GM12878 (cell line): ENCODE results near the gene BAG5. TPM values are rescaled to one million over a fixed set of nuclear protein-coding genes. Genes with fewer than 3 reads are reported as not detected.

Source experiments
- ATAC-seq: fragments of 200-7000 bp; cut with Tn5 transposase; 3 replicates; pipeline ENCODE4 v1.9.1; 2020; ENCODE audit warnings: mild to moderate bottlenecking, moderate library complexity
- BruUV-seq: library from RNA; stranded (reverse); fragments of 400-500 nt; replicated peaks from 2 replicates; lab custom pipeline; 2021; lab: Mats Ljungman, UMichigan
- CTCF ChIA-PET: fragments of 300-600 bp; sonication (Branson Sonifier 250); formaldehyde crosslinking; extraction: SDS; loops from one replicate; lab custom pipeline; 2021; ENCODE audit warnings: inconsistent platforms; lab: Yijun Ruan, JAX
- POLR2A ChIA-PET: fragments of 350-600 bp; formaldehyde crosslinking; extraction: SDS; loops from one replicate; lab custom pipeline; 2021; ENCODE audit warnings: inconsistent platforms; lab: Charles Lee
- RAD21 ChIA-PET: fragments of 300-600 bp; sonication (Branson Sonifier 250); formaldehyde crosslinking; loops from one replicate; lab custom pipeline; 2023; ENCODE audit warnings: antibody characterized with exemption; ENCODE audit not compliant: unreplicated experiment; lab: Charles Lee
- SMC1A ChIA-PET: fragments of 300-600 bp; sonication (Branson Sonifier 250); formaldehyde crosslinking; loops from one replicate; lab custom pipeline; 2023; ENCODE audit not compliant: unreplicated experiment, uncharacterized antibody; lab: Charles Lee
- DNase-seq: peaks from one replicate; pipeline ENCODE4 v3.0.0-alpha.2; 2011; ENCODE audit warnings: low read depth, low spot score
- FAIRE-seq: peaks from 3 replicates; lab custom pipeline; 2011; peaks lifted over from hg19 to GRCh38; lab: Jason Lieb, UNC
- H2AFZ ChIP-seq: 2 replicates; pipeline ENCODE4 v1.6.0; 2011; ENCODE audit warnings: low read depth, low read length, control low read depth; ENCODE audit not compliant: control insufficient read depth
- H3K27ac ChIP-seq: 2 replicates; pipeline ENCODE4 v1.5.1; 2011; ENCODE audit warnings: control low read depth; ENCODE audit not compliant: control insufficient read depth, insufficient read depth
- H3K27me3 ChIP-seq, 2 experiments: replicated peaks in 1 of 2; 2 replicates each; pipeline versions ENCODE4 v1.6.0 to v1.6.1; 2011; ENCODE audit warnings: low read length in 1 of 2; ENCODE audit not compliant: control insufficient read depth in 2 of 2, insufficient read depth in 2 of 2
- H3K36me3 ChIP-seq, 2 experiments: 2 replicates each; pipeline ENCODE4 v1.5.1; 2011; ENCODE audit warnings: low read length in 1 of 2; ENCODE audit not compliant: control insufficient read depth in 2 of 2, insufficient read depth in 2 of 2
- H3K4me1 ChIP-seq: 2 replicates; pipeline ENCODE4 v1.6.1; 2011; ENCODE audit warnings: mild to moderate bottlenecking, low read length, moderate library complexity, mixed read lengths; ENCODE audit not compliant: control insufficient read depth, insufficient read depth
- H3K4me2 ChIP-seq: 2 replicates; pipeline ENCODE4 v1.6.0; 2011; ENCODE audit warnings: control low read depth; ENCODE audit not compliant: control insufficient read depth, insufficient read depth
- H3K4me3 ChIP-seq: fragments of 200-600 bp; sonication (generic); 2 replicates; pipeline ENCODE4 v1.5.1; 2016
- H3K79me2 ChIP-seq: 2 replicates; pipeline ENCODE4 v1.6.0; 2011; ENCODE audit warnings: low read length; ENCODE audit not compliant: control insufficient read depth, insufficient read depth
- H3K9ac ChIP-seq: 2 replicates; pipeline ENCODE4 v1.8.0; 2011; ENCODE audit warnings: low read length, control low read depth, mixed read lengths; ENCODE audit not compliant: control insufficient read depth, insufficient read depth
- H3K9me3 ChIP-seq: replicated peaks from 3 replicates; pipeline ENCODE4 v1.5.1; 2011; ENCODE audit warnings: mild to moderate bottlenecking, low read length; ENCODE audit not compliant: control insufficient read depth, insufficient read depth
- H4K20me1 ChIP-seq: 2 replicates; pipeline ENCODE4 v1.6.0; 2011; ENCODE audit not compliant: control insufficient read depth, insufficient read depth
- ATF2 ChIP-seq: IDR thresholded peaks from 2 replicates; pipeline ENCODE4 v1.6.1; 2012; ENCODE audit warnings: low read length, inconsistent platforms
- CTCF ChIP-seq, 3 experiments: IDR thresholded peaks in 2 of 3; conservative IDR thresholded peaks in 1 of 3; 2 replicates each; pipeline ENCODE4 v1.5.1; 2011; ENCODE audit warnings: low read depth in 3 of 3, low read length in 3 of 3, mild to moderate bottlenecking in 3 of 3, control low read depth in 2 of 3, moderate library complexity in 2 of 3, inconsistent platforms in 1 of 3, mixed read lengths in 1 of 3; ENCODE audit not compliant: control insufficient read depth in 2 of 3, insufficient read depth in 1 of 3; ENCODE audit errors: extremely low read depth in 1 of 3
- RAD21 ChIP-seq: IDR thresholded peaks from 2 replicates; pipeline ENCODE4 v1.6.1; 2011; ENCODE audit warnings: mild to moderate bottlenecking, low read depth, low read length, moderate library complexity; ENCODE audit not compliant: insufficient read depth
- SMC3 ChIP-seq: IDR thresholded peaks from 2 replicates; pipeline ENCODE4 v1.6.1; 2011; ENCODE audit warnings: low read length, improper control_type of control experiment, borderline replicate concordance
- SUPT20H ChIP-seq: IDR thresholded peaks from 2 replicates; pipeline ENCODE4 v1.6.1; 2011; ENCODE audit warnings: low read depth, mild to moderate bottlenecking, low read length, moderate library complexity, borderline replicate concordance; ENCODE audit not compliant: control insufficient read depth
- YY1 ChIP-seq: IDR thresholded peaks from 2 replicates; pipeline ENCODE4 v1.6.1; 2011; ENCODE audit warnings: low read depth, mild to moderate bottlenecking, low read length
- WGBS: methylation state at CpG from one replicate; pipeline ENCODE4 v1.1.6; 2016; ENCODE audit warnings: low lambda C conversion rate; ENCODE audit not compliant: insufficient replicate concordance, insufficient coverage; ENCODE audit errors: missing lambda C conversion rate; 5-methylcytosine and 5-hydroxymethylcytosine counted together
- in situ Hi-C: fragments of 300-500 bp; cut with MboI; formaldehyde crosslinking; loops from 9 replicates; pipeline ENCODE4 v1.14.3; 2018; ENCODE audit warnings: mixed read lengths
- intact Hi-C: fragments of 100-400 bp; cut with micrococcal nuclease; formaldehyde crosslinking; loops from one replicate; pipeline ENCODE4 v1.14.2; 2022; ENCODE audit not compliant: unreplicated experiment
- polyA plus RNA-seq, 11 experiments: library from polyadenylated mRNA; depleted of rRNA in 4 of 11; unstranded in 6 of 11; stranded (reverse) in 5 of 11; fragments of >200 nt; fragmentation: Nextera tagmentation in 4 of 11; fragmentation: Illumina TruSeq in 1 of 11; extraction: Ambion mirVana in 4 of 11; extraction: Trizol in 1 of 11; gene quantifications; 1 replicate in 1 of 11; 2 replicates in 10 of 11; pipeline versions ENCODE4 v1.2.1 to v1.2.3, GENCODE V29; 2011 to 2016; ENCODE audit warnings: inconsistent platforms in 2 of 11, missing spikeins in 2 of 11, low read depth in 1 of 11
- total RNA-seq, 4 experiments: library from RNA; depleted of rRNA in 3 of 4; stranded (reverse); fragments of >200 nt in 3 of 4; fragmentation: Illumina TruSeq in 1 of 4; extraction: Trizol in 1 of 4; gene quantifications; 2 replicates each; pipeline versions ENCODE4 v1.2.1 to v1.2.3, GENCODE V29; 2013 to 2021

Gene BAG5
- total and polyA plus RNA-seq, 10 of the 15 experiments (the other 5 are each of a cell fraction or from before 2014, with no cell fraction given), result 9.9 to 30.5 (median 20.1) TPM

DNA sequence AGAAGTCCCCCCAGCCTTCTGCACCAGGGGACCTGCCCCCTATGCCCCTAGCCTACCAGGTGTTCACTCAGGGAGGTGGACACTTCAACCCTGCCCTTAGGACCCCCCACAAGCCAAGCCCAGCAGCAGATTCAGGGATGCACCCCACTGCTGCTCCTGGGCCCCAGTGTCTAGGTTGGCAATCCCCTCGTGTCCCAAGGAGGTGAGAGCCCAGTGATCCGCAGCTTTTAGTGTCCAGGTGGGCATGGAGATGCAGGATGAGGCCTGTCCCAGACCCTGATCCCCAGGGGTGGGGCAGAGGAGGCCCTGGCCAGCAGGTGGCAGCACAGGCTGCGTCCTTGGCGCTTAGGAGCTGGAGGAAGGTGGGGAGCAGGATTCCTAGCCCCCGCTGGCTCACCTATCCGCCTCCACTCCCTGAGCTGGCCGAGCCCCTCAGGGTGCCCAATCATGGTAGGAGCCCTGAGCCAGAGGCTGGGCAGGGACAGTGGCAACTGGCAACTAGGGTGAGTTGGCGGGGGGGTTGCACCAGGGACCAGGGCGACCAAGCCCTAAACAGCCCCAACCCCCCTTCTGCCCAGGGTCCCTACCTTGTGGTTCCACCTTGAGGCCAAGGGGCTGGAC is 43.9 kb downstream of the BAG5 start:
- CTCF ChIA-PET, result interaction anchor here (0.5 to 6.5 kb wide), 19 partner anchors 8 to 164 kb away, joined by 3 to 53 read pairs (median 3); partner anchors contain the start of gene TRMT61A
- POLR2A ChIA-PET, result interaction anchor here (0.5 kb wide), 1 partner anchor 11 kb away, joined by 3 read pairs; no protein-coding TSS in a partner anchor
- in situ Hi-C loops (loop anchor here (5.0 kb wide), 1 partner anchor 39 kb away; no protein-coding TSS in a partner anchor), intact Hi-C loops (loop anchor here (1.0 kb wide), 1 partner anchor 28 kb away; no protein-coding TSS in a partner anchor)
- no peak overlapping the region for H3K4me3 ChIP-seq
- WGBS, result 17% methylated on average over 8 of the region's 9 CpGs
- SMC1A ChIA-PET, result interaction anchor here (0.7 to 3.0 kb wide), 7 partner anchors 9 to 43 kb away, joined by 3 to 13 read pairs (median 3); partner anchors contain the start of gene TRMT61A
- no peak overlapping the region for H3K9ac ChIP-seq
- peaks cover 2% of the 10 kb centered on the region in 2 experiments; a peak in 2 of 4 replicates for H3K27me3 ChIP-seq
- H3K4me2 ChIP-seq, result no peak overlapping the region
- DNase-seq (no peak), ATAC-seq (peak; percentile 71), FAIRE-seq (peak; percentile 71)
- H3K36me3 ChIP-seq, result no peaks in the 10 kb centered on the region
- RAD21 ChIA-PET, result interaction anchor here (1.0 to 2.2 kb wide), 6 partner anchors 10 to 223 kb away, joined by 3 to 25 read pairs (median 7); partner anchors contain the start of gene TRMT61A
- peaks cover 25% of the 10 kb centered on the region for H3K4me1 ChIP-seq
- no peak overlapping the region for H2AFZ ChIP-seq
- no peak overlapping the region for H3K27ac ChIP-seq
- no peaks in the 10 kb centered on the region for H3K9me3 ChIP-seq
- no peaks in the 10 kb centered on the region for H3K79me2 ChIP-seq
- TF ChIP-seq SMC3, result peak; percentile 93
- peak; percentile 81 for TF ChIP-seq RAD21
- no peak for TF ChIP-seq ATF2
- TF ChIP-seq YY1, result 0 out of 2 replicates have a peak, but pooled peaks have one; percentile 53
- no peak for TF ChIP-seq SUPT20H
- TF ChIP-seq CTCF (IDR thresholded peaks at IDR 0.05 in 2 of 3, conservative IDR thresholded peaks at IDR 0.05 in 1 of 3; ENCODE audit: control insufficient read depth in 2 of 3, extremely low read depth in 1 of 3, insufficient read depth in 1 of 3, low read depth in 3 of 3, low read length in 3 of 3), result peak; percentile 85 to 94 (median 86)
- TF ChIP-seq, all 136 proteins: peak for 4
- H4K20me1 ChIP-seq, result no peaks in the 10 kb centered on the region
- BruUV-seq, result no TSS peak
